ENCODE results near the gene DCST1. TPM values are rescaled to one million over a fixed set of nuclear protein-coding genes. Genes with fewer than 3 reads are reported as not detected.
"Not testable (repeated sequence)": the region's sequence is repeated elsewhere in the genome, so short reads cannot be mapped to it uniquely, and the experiment has no call there.

The DCST1 gene, protein sequence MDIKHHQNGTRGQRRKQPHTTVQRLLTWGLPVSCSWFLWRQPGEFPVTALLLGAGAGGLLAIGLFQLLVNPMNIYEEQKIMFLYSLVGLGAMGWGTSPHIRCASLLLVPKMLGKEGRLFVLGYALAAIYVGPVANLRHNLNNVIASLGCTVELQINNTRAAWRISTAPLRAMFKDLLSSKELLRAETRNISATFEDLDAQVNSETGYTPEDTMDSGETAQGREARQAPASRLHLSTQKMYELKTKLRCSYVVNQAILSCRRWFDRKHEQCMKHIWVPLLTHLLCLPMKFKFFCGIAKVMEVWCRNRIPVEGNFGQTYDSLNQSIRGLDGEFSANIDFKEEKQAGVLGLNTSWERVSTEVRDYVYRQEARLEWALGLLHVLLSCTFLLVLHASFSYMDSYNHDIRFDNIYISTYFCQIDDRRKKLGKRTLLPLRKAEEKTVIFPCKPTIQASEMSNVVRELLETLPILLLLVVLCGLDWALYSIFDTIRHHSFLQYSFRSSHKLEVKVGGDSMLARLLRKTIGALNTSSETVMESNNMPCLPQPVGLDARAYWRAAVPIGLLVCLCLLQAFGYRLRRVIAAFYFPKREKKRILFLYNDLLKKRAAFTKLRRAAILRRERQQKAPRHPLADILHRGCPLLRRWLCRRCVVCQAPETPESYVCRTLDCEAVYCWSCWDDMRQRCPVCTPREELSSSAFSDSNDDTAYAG
- total RNA-seq = 1 to 10 TPM in 1 of 4 donors, under 1 TPM in 2, not detected in 1; 0.21 to 3.5 (median 0.90) TPM

DNA sequence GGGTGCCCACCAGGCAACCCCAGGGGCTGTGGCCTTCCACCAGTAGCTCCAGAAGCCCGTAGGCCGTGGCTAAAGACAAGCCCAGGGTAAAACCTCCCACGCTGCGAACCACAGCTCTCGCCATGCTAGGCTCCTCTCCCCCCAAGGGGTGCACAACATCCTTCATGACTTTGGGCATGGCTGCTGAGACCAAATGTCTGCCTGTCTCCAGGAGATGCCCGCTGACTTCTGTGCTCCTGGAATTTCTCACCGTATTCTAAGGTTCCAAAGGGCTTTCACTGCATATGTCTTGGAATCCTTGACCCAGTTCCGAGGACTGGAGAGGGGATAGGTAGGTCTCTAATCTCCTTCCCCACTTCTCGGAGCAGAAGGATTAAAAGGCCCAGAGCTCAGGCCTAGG, at the start of gene DCST1, which contains the start of gene DCST2:
Gene DCST1 (plus strand): TSS at position 301 of the 400 bp plus-strand sequence. CDS start 213 bp downstream, outside the sequence.
Gene DCST2 (minus strand): TSS at position 258 of the 400 bp plus-strand sequence. CDS start 80 bp downstream, at position 178.
- H3K36me3 ChIP-seq = no peaks in the 10 kb centered on the region
- H3K4me1 ChIP-seq = peaks cover 0 to 8% (median 0%) of the 10 kb centered on the region in 4 donors
- H3K27me3 ChIP-seq = no peaks in the 10 kb centered on the region
- no peaks in the 10 kb centered on the region for H3K9me3 ChIP-seq
- DNase-seq (ENCODE audit: low spot score in 2 of 2) = no peak
- no peak within 1 kb of the TSS for H3K4me3 ChIP-seq
- 90 to 93% methylated on average over 6 to 9 of the region's 9 CpGs for WGBS, 2 donors
- no peak within 1 kb of the TSS for H3K27ac ChIP-seq
- TF ChIP-seq EP300 (IDR thresholded peaks at IDR 0.05) = no peak

DNA sequence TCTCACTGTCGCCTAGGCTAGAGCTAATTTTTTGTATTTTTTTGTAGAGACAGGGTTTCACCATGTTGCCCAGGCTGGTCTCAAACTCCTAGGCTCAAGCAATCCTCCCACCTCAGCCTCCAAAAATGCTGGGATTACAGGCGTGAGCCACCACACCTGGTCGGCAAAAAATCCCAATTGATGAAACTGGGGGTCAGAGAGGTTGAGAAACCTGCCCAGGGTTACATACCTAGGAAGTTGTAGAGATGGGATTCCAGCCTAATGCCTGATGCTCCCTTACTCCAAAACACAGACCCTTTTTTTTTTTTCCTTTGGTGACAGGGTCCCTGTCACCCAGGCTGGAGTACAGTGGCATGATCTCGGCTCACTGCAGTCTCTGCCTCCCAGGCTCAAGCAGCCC, 46.9 kb upstream of the DCST1 start:
- peaks cover 0 to 54% (median 0%) of the 10 kb centered on the region in 3 donors for H3K36me3 ChIP-seq

DNA sequence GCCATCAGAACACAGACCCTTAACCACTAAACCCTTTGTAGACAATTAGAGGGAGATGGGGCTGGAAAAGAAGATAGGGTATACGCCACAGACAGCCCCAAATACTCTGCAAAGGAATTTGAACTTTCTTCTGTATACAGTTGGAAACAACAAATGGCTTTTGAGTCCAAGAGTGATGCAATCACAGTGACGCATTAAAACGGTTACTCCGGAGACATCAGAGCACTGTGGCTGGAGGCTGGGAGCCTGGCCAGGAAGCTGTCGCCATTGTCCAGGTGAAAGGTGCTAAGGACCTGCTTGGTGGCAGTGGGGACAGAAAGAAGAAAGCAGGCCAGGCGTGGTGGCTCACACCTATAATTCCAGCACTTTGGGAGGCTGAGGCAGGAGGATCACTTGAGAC, 46.3 kb upstream of the DCST1 start:
- Histone ChIP-seq H3K9me3 (no peaks in the 10 kb centered on the region), H3K36me3 (peaks cover 0 to 60% (median 0%) of the 10 kb centered on the region in 3 donors), H3K27ac (no peak overlapping the region), H3K4me1 (peaks cover 3 to 26% (median 12%) of the 10 kb centered on the region in 4 donors), H3K27me3 (no peaks in the 10 kb centered on the region), H3K4me3 (no peak overlapping the region)
- TF ChIP-seq, protein P1, sequence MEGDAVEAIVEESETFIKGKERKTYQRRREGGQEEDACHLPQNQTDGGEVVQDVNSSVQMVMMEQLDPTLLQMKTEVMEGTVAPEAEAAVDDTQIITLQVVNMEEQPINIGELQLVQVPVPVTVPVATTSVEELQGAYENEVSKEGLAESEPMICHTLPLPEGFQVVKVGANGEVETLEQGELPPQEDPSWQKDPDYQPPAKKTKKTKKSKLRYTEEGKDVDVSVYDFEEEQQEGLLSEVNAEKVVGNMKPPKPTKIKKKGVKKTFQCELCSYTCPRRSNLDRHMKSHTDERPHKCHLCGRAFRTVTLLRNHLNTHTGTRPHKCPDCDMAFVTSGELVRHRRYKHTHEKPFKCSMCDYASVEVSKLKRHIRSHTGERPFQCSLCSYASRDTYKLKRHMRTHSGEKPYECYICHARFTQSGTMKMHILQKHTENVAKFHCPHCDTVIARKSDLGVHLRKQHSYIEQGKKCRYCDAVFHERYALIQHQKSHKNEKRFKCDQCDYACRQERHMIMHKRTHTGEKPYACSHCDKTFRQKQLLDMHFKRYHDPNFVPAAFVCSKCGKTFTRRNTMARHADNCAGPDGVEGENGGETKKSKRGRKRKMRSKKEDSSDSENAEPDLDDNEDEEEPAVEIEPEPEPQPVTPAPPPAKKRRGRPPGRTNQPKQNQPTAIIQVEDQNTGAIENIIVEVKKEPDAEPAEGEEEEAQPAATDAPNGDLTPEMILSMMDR (IDR thresholded peaks at IDR 0.05) = no peak
- TF ChIP-seq POLR2A (IDR thresholded peaks at IDR 0.05) (no peak), EP300 (IDR thresholded peaks at IDR 0.05) (no peak)
- DNase-seq (ENCODE audit: low spot score in 2 of 2) = no peak
- 80 to 81% methylated on average over 6 of the region's 6 CpGs for WGBS, 2 donors

More for the DNA sequence above, 46.9 kb upstream of the DCST1 start:
- not testable (repeated sequence) for H3K27me3 ChIP-seq; H3K4me3 ChIP-seq; H3K27ac ChIP-seq; DNase-seq (ENCODE audit: low spot score in 2 of 2); H3K9me3 ChIP-seq
- 85 to 88% methylated on average over 4 of the region's 4 CpGs for WGBS, 2 donors
- H3K4me1 ChIP-seq = peaks cover 3 to 29% (median 13%) of the 10 kb centered on the region in 4 donors

DNA sequence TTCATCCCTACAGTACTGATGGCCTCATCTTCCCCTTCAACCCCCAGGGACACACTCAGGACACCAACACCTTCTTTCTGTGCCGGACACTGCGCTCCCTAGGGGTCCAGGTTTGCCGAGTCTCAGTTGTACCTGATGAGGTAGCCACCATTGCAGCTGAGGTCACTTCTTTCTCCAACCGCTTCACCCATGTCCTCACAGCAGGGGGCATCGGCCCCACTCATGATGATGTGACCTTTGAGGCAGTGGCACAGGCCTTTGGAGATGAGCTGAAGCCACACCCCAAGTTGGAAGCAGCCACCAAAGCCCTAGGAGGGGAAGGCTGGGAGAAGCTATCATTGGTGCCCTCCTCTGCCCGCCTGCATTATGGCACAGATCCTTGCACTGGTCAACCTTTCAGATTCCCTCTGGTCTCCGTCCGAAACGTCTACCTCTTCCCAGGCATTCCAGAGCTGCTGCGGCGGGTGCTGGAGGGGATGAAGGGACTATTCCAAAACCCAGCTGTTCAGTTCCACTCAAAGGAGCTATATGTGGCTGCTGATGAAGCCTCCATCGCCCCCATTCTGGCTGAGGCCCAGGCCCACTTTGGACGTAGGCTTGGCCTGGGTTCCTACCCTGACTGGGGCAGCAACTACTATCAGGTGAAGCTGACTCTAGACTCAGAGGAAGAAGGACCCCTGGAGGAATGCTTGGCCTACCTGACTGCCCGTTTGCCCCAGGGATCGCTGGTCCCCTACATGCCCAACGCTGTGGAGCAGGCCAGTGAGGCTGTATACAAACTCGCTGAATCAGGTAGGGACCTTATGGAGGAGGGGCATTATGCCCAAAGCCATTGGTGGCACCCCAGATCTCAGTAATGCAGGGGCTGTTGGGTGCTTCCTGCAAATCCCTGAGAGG, 45.3 kb upstream of the DCST1 start:
- Histone ChIP-seq H3K9me3 (no peaks in the 10 kb centered on the region), H3K4me3 (no peak overlapping the region), H3K4me1 (peaks cover 3 to 21% (median 9%) of the 10 kb centered on the region in 4 donors), H3K27me3 (no peaks in the 10 kb centered on the region), H3K36me3 (peaks cover 0 to 69% (median 0%) of the 10 kb centered on the region in 3 donors), H3K27ac (no peak overlapping the region)
- 86 to 87% methylated on average over 17 of the region's 17 CpGs for WGBS, 2 donors
- TF ChIP-seq POLR2A (IDR thresholded peaks at IDR 0.05) = no peak
- TF ChIP-seq, protein P1 (IDR thresholded peaks at IDR 0.05) = no peak
- no peak for TF ChIP-seq EP300 (IDR thresholded peaks at IDR 0.05)
- DNase-seq (ENCODE audit: low spot score in 2 of 2) = no peak

DNA sequence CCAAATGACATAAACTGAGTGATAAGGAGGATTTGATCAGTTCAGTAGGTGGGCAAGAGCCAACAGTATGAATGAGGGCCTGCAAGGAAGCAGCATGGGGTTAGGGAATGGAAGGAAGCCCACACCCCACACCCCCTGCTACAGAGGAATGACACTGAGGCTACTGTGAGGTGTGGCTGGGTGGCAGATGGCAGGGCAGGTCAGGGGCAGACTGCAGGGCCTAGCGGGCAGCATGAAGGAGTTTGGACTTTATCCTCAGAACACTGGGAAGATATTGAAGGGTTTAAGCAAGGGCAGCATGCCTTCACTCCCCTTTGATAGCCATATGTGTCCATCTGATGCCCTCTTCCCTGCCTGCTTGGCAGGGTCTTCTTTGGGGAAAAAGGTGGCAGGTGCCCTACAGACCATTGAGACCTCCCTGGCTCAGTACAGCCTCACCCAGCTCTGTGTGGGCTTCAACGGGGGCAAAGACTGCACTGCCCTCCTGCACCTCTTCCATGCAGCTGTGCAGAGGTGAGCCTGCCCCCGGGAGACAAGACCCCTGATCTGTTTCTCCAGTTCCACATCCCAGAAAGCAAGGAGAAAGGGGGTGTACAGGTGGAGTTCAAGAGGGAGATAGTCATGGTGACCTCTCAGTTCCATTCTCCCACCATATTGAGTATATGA, 44.3 kb upstream of the DCST1 start:
- no peak for DNase-seq (ENCODE audit: low spot score in 2 of 2)
- no peak for TF ChIP-seq POLR2A (IDR thresholded peaks at IDR 0.05)
- TF ChIP-seq, protein P1 (IDR thresholded peaks at IDR 0.05) = no peak
- TF ChIP-seq EP300 (IDR thresholded peaks at IDR 0.05) = no peak
- Histone ChIP-seq H3K4me3 (no peak overlapping the region), H3K4me1 (peaks cover 0 to 12% (median 3%) of the 10 kb centered on the region in 4 donors), H3K9me3 (no peaks in the 10 kb centered on the region), H3K36me3 (peaks cover 0 to 73% (median 0%) of the 10 kb centered on the region in 3 donors), H3K27me3 (no peaks in the 10 kb centered on the region), H3K27ac (no peak overlapping the region)
- WGBS, 2 donors = 75 to 84% methylated on average over 3 of the region's 3 CpGs

Measured in tibial nerve (tissue), 4 donors.